ENCODE measurements around the gene IGDCC3. TPM values are rescaled to one million over a fixed set of nuclear protein-coding genes. Genes with fewer than 3 reads are reported as not detected.

Gene IGDCC3
- polyA plus RNA-seq, 3 donors from 2014 or later: not detected

DNA sequence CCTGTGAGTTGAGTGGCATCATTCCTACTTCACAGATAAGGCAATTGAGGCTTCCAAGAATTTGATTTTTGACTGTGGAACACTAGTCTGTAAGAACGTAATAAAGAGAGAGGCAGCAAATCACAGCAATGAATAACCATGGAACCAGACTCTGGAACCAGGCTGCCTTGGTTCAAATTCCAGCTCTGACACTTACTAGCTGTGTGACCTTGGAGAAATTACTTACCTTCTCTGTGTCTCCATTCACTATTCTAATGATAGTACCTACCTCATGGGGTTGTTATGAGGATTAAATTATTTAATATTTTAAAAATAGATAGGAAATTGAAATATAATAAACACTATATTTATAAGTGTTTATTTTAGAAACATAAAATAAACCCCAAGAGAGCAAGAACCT is 12.6 kb upstream of the IGDCC3 start:
- no peaks in the 10 kb centered on the region for H3K36me3 Mint-ChIP-seq

DNA sequence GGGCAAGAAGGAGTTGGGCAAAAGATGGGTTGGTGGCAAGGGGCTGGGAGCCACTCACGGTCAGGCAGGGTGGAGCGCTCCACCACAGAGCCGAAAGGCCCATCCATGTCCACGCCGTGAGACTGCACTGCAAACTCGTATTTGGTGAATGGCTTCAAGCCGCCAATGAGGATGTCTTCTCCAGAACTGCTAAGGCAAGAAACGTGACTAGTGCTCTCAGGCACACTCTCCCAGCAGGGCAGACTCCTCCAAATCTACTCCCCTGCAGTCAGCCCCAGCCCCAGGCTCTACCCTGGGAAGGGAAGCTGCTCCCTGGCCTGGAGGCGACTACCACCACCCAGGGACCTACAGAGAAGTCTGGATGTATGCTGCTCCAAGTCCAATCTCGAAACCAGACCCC is 11.4 kb upstream of the IGDCC3 start:
- H3K36me3 Mint-ChIP-seq: no peaks in the 10 kb centered on the region
- no peaks in the 10 kb centered on the region for H3K9me3 Mint-ChIP-seq
- H3K27me3 Mint-ChIP-seq (ENCODE audit: low read depth in 3 of 3): peaks cover 2 to 5% (median 3%) of the 10 kb centered on the region in 3 donors
- no peak for DNase-seq
- H3K4me3 Mint-ChIP-seq: no peak overlapping the region
- no peak overlapping the region for H3K27ac Mint-ChIP-seq
- H3K4me1 Mint-ChIP-seq: peaks cover 13 to 15% of the 10 kb centered on the region in 2 donors

More for the DNA sequence above, 12.6 kb upstream of the IGDCC3 start:
- Mint-ChIP-seq H3K4me3 (no peak overlapping the region), H3K4me1 (peaks cover 1 to 3% of the 10 kb centered on the region in 2 donors), H3K9me3 (no peaks in the 10 kb centered on the region), H3K27ac (no peak overlapping the region), H3K27me3 (ENCODE audit: low read depth in 3 of 3) (peaks cover 3 to 8% (median 4%) of the 10 kb centered on the region in 3 donors)
- no peak for DNase-seq

DNA sequence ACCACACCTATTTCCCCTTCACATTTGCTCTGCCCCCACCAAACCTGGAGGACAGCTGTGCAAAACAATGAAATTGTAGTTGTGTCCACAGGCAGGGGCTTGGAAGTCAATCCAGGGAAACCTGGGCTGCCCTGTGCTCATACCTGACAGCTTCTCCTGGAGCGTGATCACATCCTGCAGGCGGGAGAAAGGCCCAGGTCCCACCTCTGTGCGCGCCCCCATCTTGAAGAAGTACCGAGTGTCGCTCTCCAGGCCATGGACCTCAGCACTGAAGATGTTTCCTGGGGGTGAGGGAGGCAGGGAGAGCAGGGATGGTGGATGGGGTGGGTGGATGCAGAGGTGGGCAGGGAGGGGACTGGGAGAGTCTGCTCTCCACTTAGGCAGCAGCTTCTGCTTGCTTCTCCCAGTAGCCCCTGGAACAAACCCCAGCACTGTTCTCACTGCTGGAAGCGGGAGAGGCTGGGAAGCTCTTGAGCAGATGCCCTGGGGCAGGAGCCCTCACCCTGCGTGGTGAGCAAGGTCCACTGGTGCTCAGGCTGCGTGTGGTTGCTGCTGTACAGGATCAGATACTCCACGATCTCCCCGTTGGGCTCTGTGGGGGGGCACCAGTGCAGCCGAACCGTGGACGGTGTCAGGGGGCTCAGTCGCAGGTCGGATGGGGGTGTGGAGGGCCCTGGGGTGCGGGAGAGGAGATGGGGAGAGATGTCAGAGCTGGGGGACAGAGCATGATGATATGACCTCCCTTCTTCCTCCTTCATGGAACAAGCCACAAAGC is 10.7 kb upstream of the IGDCC3 start:
- no peaks in the 10 kb centered on the region for H3K9me3 Mint-ChIP-seq
- H3K27me3 Mint-ChIP-seq (ENCODE audit: low read depth in 3 of 3): peaks cover 0 to 4% (median 3%) of the 10 kb centered on the region in 3 donors
- DNase-seq: no peak
- H3K4me1 Mint-ChIP-seq: peaks cover 17 to 20% of the 10 kb centered on the region in 2 donors
- H3K4me3 Mint-ChIP-seq: no peak overlapping the region
- no peaks in the 10 kb centered on the region for H3K36me3 Mint-ChIP-seq
- no peak overlapping the region for H3K27ac Mint-ChIP-seq

DNA sequence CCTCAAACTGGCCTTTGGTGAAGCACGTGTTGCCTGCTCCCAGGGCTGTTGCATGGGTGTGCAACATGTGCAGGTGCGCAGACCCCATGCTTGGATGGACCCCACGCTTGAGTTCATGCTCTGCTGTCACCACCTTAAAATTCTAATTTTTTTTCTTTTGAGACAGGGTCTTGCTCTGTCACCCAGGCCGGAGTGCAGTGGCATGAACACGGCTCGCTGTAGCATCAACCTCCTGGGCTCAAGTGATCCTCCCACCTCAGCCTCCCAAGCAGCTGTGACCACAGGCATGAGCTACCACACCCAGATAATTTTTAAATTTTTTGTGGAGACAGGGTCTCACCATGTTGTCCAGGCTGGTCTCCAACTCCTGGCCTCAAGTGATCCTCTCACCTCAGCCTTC is 9.1 kb upstream of the IGDCC3 start:
- no peak for DNase-seq
- no peaks in the 10 kb centered on the region for H3K9me3 Mint-ChIP-seq
- no peak overlapping the region for H3K4me3 Mint-ChIP-seq
- no peak overlapping the region for H3K27ac Mint-ChIP-seq
- H3K36me3 Mint-ChIP-seq: no peaks in the 10 kb centered on the region
- H3K4me1 Mint-ChIP-seq: peaks cover 22 to 26% of the 10 kb centered on the region in 2 donors
- H3K27me3 Mint-ChIP-seq (ENCODE audit: low read depth in 3 of 3): peaks cover 3 to 12% (median 4%) of the 10 kb centered on the region in 3 donors

DNA sequence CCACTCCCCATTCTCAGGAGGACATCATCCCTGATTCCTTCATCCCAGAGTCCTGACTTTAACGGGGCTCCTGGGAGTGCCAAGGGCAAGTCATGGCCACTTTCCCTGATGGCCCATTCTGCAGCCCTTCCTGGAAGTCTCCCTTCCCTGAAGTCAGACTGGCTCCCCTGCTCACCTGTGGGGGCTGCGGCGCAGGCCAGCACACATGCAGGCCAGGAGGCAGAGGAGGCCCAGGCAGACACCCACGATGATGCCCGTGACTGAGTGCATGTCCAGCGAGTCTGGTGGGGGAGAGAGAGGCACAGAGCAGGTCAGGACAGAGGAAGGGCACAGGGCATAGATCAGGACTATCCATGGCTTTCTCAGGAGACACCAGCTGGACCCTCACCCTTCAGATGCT is 8.6 kb upstream of the IGDCC3 start:
- H3K4me3 Mint-ChIP-seq: no peak overlapping the region
- no peak overlapping the region for H3K27ac Mint-ChIP-seq
- H3K36me3 Mint-ChIP-seq: no peaks in the 10 kb centered on the region
- H3K4me1 Mint-ChIP-seq: peaks cover 24 to 26% of the 10 kb centered on the region in 2 donors
- no peaks in the 10 kb centered on the region for H3K9me3 Mint-ChIP-seq
- no peak for DNase-seq
- peaks cover 3 to 12% (median 4%) of the 10 kb centered on the region in 3 donors for H3K27me3 Mint-ChIP-seq (ENCODE audit: low read depth in 3 of 3)

DNA sequence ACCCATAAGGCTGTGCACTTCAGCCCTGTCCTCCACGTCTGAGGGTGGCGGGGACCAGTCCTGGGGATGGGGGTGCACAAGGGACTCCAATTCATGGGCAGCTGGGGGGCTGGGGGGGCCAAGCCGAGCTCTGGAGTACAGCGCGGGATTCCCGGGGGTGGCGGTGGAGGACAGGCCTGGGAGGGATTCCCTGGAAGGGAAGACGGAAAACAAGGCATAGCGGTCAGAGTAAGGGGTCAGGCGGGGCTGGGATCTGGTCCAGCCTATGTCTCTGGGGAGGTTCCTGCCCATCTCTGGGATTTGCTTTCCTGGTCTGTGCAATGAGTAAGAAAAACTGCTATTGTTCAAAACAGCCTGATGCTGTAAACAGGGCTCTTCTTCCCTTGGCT is 8.1 kb upstream of the IGDCC3 start:
- Mint-ChIP-seq H3K9me3 (no peaks in the 10 kb centered on the region), H3K4me3 (peak overlapping the region in 2 of 5 donors; percentile 91 to 92), H3K27ac (peak overlapping the region in 1 of 6 donors; percentile 63), H3K4me1 (peaks cover 24 to 26% of the 10 kb centered on the region in 2 donors), H3K27me3 (ENCODE audit: low read depth in 3 of 3) (peaks cover 3 to 9% (median 4%) of the 10 kb centered on the region in 3 donors), H3K36me3 (no peaks in the 10 kb centered on the region)
- no peak for DNase-seq

DNA sequence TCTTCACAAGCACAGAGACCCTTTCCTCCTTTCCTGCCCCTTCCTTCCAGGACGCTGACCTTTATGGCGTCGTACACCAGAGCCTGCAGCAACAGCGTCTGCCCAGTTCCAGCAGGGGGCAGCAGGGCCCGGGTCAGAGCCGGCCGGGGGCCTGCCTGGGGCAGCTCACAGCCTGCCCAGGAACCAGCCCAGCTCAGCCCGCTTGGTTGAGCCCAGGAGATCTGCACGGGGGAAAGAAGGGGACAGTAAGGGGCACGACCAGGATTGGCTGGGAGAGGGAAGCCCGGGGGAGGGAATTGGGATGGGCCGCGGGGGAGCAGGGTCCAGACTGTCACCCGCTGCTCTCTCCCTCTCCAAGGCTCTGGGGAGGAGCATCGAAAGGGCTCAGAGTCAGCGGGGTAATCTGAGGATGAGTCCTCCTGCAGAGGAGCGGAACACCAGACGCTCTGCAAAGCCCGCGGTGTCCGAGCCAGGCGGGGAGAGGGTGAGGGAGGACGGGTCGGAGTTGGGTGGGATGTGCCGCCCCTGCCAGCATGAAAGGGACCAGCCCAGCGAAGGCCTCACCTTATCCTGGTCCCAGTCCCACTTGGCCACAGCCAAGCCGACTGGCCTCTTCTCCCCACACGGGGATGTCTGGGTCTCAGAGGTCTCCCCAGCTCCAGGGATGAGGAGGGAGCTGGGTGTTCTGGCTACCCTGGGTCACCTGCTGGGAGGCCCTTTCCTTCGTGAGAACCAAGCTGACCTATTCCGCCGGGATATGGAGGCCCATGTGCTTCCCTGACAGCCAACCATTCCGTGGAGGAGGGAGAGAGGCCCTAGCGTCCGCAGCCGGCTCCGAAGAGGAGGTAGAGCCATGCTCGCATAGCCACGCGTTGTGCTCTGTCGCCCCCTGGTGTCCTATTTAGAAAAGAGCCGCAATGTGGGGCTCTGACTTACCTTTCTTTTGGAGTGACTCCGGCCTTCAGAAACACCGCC is 7.4 kb upstream of the IGDCC3 start:
- Mint-ChIP-seq H3K4me3 (peak overlapping the region; percentile 85 to 92 (median 91)), H3K27ac (peak overlapping the region; percentile 63 to 87 (median 82)), H3K27me3 (ENCODE audit: low read depth in 3 of 3) (peaks cover 3 to 9% (median 4%) of the 10 kb centered on the region in 3 donors), H3K4me1 (peaks cover 24 to 26% of the 10 kb centered on the region in 2 donors), H3K9me3 (no peaks in the 10 kb centered on the region), H3K36me3 (no peaks in the 10 kb centered on the region)
- peak; percentile 72 to 81 (median 76) for DNase-seq

DNA sequence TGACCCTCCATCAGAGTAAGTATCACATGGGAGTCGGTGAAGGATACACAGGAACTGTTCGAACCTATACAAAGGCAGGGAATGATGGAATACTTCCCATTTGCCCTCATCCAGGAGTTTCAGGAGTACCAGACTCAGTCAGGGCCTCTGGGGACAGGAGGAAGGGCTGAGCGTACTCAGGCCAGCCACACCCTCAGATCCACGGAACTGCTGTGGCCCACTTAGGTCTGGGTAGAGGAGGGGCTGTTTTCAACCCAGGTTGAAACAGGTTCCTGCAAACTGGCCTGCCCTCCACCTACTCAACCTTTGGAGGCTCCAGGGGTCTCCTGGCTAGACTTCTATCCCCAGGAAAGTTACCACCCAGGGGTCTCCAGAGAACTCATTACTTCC is 6.7 kb upstream of the IGDCC3 start:
- H3K4me1 Mint-ChIP-seq: peaks cover 24 to 26% of the 10 kb centered on the region in 2 donors
- no peaks in the 10 kb centered on the region for H3K36me3 Mint-ChIP-seq
- H3K27ac Mint-ChIP-seq: peak overlapping the region; percentile 63 to 86 (median 80)
- peaks cover 3 to 9% (median 4%) of the 10 kb centered on the region in 3 donors for H3K27me3 Mint-ChIP-seq (ENCODE audit: low read depth in 3 of 3)
- DNase-seq: no peak
- H3K4me3 Mint-ChIP-seq: peak overlapping the region; percentile 85 to 92 (median 91)
- H3K9me3 Mint-ChIP-seq: no peaks in the 10 kb centered on the region

DNA sequence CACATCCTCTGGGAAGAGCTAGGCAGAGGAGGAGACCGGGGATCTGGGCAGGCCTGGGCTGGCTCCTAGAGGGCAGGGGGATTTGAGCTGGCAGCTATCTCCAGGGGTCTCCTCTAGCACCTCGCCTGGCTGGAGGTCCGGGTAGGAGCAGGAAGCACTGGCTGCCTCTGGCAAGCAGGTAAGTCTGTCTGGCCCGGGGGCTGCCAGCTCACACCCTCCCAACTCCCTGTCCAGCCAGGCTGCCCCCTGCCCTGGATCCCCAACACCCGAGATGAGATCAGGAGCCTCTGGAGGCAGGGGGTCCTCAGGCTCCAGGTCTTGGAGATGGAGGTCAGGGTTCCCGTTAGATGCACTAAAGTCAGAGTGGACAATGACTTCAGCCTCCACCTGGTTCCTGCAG is 6.2 kb upstream of the IGDCC3 start:
- Mint-ChIP-seq H3K27me3 (ENCODE audit: low read depth in 3 of 3) (peaks cover 3 to 9% (median 3%) of the 10 kb centered on the region in 3 donors), H3K36me3 (no peaks in the 10 kb centered on the region), H3K27ac (peak overlapping the region in 1 of 6 donors; percentile 64), H3K9me3 (no peaks in the 10 kb centered on the region), H3K4me3 (peak overlapping the region; percentile 85 to 92 (median 91)), H3K4me1 (peaks cover 24 to 26% of the 10 kb centered on the region in 2 donors)
- no peak for DNase-seq

DNA sequence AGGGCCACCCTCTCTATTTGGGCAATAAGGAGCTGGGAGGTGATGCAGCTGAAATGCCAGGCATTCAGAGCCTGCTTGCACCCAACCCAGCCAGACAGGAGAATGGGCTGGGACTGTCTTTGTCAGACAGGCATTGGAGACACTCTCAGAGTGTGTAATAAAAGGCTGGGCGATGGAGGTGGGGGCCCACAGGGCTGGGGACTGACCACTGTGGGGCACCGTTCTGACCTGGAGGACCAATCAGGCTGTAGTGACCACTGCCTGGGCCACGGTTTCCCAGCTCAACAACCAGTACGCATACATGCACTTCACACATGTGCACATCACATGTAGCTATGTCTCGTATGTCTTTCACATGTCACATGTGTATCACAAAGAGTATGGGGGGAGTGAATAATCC is 5.7 kb upstream of the IGDCC3 start:
- H3K27me3 Mint-ChIP-seq (ENCODE audit: low read depth in 3 of 3): peaks cover 3 to 10% (median 5%) of the 10 kb centered on the region in 3 donors
- H3K9me3 Mint-ChIP-seq: no peaks in the 10 kb centered on the region
- no peaks in the 10 kb centered on the region for H3K36me3 Mint-ChIP-seq
- peaks cover 26 to 29% of the 10 kb centered on the region in 2 donors for H3K4me1 Mint-ChIP-seq
- no peak for DNase-seq
- H3K27ac Mint-ChIP-seq: peak overlapping the region in 1 of 6 donors; percentile 8
- peak overlapping the region in 3 of 5 donors; percentile 18 to 30 (median 23) for H3K4me3 Mint-ChIP-seq

DNA sequence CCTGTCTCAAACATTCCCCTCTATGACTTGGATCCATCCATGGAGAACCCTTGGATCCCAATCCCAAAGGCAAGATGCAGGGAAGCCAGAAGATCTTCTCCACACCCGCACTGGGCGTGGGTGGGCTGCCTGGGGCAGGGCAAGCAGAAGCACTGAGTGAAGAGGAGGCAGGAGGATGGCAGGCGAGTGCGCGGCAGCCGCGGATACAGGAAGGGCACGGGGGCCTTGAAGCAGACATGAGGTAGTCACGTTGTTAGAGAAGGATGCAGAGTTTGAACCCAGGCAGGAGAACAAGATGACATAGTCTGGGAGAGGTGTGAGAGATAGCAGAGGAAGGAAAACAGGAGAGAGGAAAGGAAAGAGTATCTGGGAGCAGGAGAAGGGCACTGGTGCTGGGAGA is 5.1 kb upstream of the IGDCC3 start:
- peaks cover 28 to 32% of the 10 kb centered on the region in 2 donors for H3K4me1 Mint-ChIP-seq
- peak overlapping the region in 2 of 6 donors; percentile 37 to 59 for H3K27ac Mint-ChIP-seq
- H3K4me3 Mint-ChIP-seq: peak overlapping the region in 4 of 5 donors; percentile 24 to 66 (median 52)
- H3K27me3 Mint-ChIP-seq (ENCODE audit: low read depth in 3 of 3): peaks cover 3 to 13% (median 7%) of the 10 kb centered on the region in 3 donors
- no peak for DNase-seq
- no peaks in the 10 kb centered on the region for H3K36me3 Mint-ChIP-seq
- H3K9me3 Mint-ChIP-seq: no peaks in the 10 kb centered on the region

DNA sequence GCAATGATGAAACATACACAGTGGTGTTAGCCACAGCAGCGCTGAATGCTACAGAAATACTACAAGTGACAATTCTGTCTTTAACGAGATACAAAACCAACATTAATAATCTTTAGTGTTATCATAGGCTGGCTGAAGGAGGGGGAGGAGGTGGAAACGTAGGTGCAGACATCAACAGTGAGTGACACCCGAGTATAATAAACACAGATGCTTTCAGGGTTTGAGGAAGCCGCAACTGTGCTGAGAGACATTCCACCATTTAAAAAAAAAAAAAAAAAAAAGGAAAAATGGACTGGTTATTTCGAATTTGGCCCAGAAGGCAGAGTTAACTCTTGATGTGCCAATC is 4.3 kb upstream of the IGDCC3 start:
- H3K4me1 Mint-ChIP-seq: peaks cover 29 to 33% of the 10 kb centered on the region in 2 donors
- peaks cover 3 to 13% (median 8%) of the 10 kb centered on the region in 3 donors for H3K27me3 Mint-ChIP-seq (ENCODE audit: low read depth in 3 of 3)
- peak overlapping the region in 2 of 6 donors; percentile 34 to 59 for H3K27ac Mint-ChIP-seq
- peak; percentile 29 to 50 (median 32) for DNase-seq
- peak overlapping the region in 2 of 5 donors; percentile 48 to 55 for H3K4me3 Mint-ChIP-seq
- no peaks in the 10 kb centered on the region for H3K36me3 Mint-ChIP-seq
- H3K9me3 Mint-ChIP-seq: no peaks in the 10 kb centered on the region

DNA sequence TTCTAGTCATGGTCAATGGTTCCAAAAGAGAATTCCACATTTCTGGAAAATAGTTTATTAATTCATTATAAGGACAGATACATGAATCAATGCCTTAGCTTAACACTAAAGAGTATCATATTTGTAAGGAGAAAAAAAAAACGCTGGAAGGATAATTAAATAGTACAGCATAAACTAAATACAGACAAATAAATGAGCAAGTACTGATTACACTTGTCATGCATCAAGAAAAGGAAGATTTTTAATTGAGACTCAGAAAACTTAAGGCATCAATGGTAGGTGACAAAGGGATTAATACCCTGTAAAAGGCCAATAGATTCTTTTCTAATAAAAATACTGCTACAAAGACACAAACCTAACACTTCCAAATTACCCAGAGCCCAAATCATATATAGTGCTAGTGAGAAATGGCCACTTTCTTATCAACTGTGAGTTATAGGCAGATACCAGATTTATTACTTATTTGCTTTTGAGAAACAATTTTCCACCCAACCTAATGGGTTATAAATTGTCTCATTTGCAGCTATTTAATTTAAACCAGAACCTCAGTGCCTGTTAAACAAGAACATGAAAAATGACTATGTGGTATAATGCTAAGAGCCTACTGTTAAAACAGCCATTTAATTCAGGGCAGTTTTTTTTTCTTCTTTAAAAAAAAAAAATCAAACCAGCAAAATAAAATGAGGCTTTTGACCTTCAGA is 3.8 kb upstream of the IGDCC3 start:
- Mint-ChIP-seq H3K27ac (peak overlapping the region in 1 of 6 donors; percentile 59), H3K36me3 (no peaks in the 10 kb centered on the region), H3K27me3 (ENCODE audit: low read depth in 3 of 3) (peaks cover 3 to 17% (median 13%) of the 10 kb centered on the region in 3 donors), H3K4me3 (peak overlapping the region in 1 of 5 donors; percentile 55), H3K9me3 (no peaks in the 10 kb centered on the region), H3K4me1 (peaks cover 34 to 39% of the 10 kb centered on the region in 2 donors)
- no peak for DNase-seq

Measured in immature natural killer cell (primary cell).